GM19240 (cell line): ENCODE data around the gene FURIN.
"Not testable (repeated sequence)": the region's sequence is repeated elsewhere in the genome, so short reads cannot be mapped to it uniquely, and the experiment has no call there.

Experiments used
- DNase-seq: peaks from one replicate; pipeline ENCODE4 v3.0.0; 2011; ENCODE audit warnings: low spot score; ENCODE audit not compliant: insufficient read length

The FURIN gene

GRCh38 chr15:90868261-90868689 is at the start of gene FURIN:
TSS of gene FURIN (plus strand) at chr15:90868588. CDS start at chr15:90875741, 7,153 bp downstream.
- DNase-seq, result no peak

DNA sequence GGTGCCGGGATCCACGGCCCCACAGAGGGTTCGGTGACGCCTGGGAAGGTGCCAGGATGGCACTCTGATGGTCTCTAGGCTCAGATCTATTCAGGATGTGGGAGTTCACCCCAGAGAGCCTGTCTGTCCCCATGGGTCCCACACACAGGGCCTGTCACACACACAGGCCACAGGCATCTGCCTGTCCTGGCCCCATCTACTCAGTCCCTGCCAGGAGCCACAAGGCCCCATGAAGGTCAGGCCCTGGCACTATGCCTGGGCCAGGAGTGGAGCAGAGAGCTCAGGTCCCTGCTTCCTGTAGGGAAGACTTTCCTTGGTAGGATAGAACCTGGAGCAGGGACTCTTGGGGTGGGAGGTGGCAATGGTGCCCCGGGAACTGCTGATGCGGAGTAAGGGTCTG is 49.0 kb upstream of the FURIN start:
- DNase-seq, result no peak

DNA sequence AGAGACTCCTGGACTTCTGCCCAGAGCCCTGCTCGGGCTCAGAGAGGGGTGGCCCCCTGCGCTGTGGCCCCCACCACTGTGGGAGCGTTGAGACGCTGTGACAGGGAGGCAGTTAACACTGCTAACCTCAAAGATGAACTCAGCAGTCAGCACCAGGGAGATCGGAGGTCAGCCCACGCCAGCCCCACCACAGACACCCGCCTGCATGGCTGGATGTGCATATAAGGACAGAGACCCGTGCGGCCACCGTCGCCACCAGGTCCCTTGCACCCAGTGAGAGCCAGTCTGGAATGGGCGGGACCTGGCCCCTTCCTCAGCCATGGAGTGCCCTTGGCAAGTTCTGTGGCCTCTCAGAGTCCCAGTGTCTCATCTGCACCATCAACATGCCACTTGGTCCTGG is 48.5 kb upstream of the FURIN start:
- no peak for DNase-seq

DNA sequence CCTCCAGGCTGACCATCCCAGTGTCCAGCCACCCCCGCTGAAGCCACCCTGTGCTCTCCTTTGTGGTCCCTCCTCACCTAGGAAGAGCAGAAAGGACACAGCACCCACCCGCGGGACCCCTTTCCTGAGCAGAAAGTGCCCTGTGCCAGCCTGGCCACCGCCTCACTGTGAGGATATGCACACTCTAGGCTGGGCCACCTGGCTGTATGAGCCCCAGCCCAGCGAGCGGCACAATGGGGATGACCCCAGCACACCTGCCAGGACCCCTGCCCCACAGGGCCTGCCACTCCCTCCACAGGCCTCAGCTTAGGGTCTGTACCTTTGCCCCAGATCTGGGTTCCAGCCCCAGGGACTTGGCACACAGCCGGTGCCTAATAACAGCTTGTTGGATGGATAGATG is 47.9 kb upstream of the FURIN start:
- DNase-seq, result no peak

- DNase-seq, result no peak
These were observed 46.0 kb upstream of the FURIN start for GRCh38 chr15:90822204-90822955.

DNA sequence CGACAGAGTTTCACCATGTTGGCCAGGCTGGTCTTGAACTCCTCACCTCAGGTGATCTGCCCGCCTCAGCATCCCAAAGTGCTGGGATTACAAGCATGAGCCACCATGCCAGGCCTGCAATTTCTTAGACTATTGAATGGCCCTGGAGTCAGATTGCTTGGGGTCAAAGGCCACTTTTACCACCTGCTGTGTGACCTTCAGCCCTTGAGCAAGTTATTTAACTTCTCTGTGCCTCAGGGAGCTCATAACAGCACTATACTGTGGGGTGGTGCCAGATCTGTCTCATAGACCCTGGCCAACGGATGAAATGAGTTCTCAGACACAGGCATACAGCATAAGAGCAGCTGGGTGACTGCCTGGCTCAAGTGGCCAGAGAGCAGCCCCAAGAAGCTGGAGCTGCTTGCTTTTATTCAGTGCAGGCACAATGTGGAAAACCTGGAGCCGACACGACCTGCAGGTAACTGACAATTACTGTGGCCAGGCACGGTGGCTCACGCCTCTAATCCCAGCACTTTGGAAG is 44.9 kb upstream of the FURIN start:
- no peak for DNase-seq

DNA sequence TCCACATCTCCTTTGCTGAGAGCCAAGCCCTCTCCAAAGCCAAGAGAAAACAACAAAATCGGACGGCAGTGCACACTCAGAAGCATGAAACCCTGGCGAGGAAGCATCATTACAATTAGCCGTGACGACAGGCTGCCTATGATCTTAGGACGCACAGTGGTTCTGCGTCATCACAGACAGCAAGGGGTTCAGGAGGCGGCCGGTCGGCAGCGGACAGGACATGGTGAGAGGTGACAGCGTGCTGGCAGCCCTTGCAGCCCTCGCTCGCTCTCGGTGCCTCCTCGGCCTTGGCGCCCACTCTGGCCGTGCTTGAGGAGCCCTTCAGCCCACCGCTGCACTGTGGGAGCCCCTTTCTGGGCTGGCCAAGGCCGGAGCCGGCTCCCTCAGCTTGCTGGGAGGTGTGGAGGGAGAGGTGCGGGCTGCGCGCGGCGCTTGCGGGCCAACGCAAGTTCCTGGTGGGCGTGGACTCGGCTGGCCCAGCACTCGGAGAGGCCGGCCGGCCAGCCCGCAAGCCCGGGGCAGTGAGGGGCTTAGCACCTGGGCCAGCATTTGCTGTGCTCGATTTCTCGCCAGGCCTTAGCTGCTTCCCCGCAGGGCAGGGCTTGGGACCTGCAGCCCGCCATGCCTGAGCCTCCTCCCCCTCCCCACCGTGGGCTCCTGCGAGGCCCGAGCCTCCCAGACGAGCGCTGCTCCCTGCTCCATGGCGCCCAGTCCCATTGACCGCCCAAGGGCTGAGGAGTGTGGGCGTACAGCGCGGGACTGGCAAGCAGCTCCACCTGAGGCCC is 43.1 kb upstream of the FURIN start:
- not testable (repeated sequence) for DNase-seq

DNA sequence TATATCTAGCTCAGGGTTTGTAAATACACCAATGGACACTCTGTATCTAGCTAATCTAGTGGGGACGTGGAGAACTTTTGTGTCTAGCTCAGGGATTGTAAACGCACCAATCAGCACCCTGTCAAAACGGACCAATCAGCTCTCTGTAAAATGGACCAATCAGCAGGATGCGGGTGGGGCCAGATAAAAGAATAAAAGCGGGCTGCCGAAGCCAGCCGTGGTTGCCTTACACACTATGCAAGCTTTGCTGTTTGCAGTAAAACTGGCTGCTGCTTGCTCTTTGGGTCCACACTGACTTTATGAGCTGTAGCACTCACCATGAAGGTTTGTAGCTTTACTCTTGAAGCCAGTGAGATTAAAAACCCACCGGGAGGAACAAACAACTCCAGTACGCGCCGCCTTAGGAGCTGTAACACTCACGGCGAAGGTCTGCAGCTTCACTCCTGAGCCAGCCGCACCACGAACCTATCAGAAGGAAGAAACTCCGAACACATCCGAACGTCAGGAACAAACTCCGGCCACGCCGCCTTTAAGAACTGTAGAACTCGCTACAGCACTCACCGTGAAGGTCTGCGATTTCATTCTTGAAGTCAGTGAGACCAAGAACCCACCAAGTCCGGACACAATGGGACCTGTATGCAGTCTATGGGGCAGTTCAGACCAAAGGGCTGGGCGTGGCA is 42.0 kb upstream of the FURIN start:
- not testable (repeated sequence) for DNase-seq

DNA sequence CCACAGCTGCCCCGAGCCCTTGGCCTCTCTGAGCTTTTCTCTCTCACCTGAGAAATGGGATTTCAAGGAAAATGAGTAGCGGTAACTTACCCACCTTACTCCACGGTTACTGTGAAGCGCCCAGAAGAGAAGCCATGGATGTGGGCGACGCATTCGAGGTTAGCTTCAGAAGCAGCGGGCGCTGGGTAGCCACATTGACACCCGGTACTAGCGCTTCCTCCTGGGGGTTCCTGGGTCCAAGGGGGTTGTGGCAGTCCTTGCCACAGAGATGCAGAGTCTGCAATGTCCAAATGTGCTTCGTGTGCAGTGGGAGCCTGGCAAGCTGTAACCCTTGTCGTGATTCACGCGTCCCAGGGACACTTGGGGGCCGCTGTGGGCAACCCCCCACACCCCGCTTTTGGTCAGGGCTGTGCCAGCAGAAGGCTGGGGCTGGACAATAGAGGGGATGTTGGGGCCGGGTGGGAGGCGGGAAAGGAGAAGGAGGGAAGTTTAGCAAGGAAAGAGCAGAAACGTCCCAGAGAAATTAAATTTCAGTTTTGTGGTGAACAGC is 41.4 kb upstream of the FURIN start:
- no peak for DNase-seq

DNA sequence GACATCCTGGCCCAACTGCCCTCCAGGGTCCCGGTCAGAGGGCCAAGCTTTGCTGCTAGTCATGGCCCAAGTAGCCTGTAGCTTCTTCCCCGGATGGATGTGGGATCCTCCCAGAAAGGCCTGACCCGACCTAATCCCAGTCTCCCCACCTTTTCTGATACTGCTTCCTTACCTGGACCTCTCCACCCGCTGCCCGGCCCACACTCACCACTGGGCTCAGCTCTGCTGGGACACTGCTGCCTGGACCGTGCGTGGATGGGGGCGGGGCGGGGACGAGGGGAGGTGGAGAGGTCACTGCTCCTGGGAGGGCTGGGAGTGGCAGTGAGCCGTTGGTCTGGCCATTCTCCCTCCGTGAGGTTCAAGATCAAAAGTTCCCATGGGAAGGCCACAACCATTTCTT is 40.3 kb upstream of the FURIN start:
- DNase-seq, result no peak

GRCh38 chr15:90829126-90829525 is 39.3 kb upstream of the FURIN start:
- DNase-seq, result no peak

DNA sequence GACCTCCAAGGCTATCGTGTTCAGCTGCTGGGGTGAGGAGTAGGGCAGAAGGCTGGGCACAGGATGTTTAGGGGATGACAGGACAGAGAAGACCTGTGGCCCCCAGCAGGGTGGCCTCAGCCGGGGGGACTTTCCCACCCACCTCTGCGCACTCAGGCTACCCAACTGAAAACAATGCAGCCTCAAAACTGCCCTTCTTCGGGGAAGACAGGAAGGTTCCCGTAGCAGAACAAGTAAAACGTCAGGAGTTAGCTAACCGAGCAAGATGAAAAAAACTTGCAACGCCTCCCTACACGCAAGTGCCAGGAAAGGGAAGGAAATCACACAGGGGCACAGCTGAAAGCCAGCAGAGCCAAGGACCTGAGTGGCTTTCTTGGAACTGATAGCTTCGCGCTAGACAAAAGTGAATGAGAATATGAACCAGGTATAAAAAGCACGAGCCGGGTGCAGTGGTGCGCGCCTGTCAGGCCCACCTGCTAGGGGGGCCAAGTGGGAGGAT is 38.4 kb upstream of the FURIN start:
- DNase-seq, result no peak

DNA sequence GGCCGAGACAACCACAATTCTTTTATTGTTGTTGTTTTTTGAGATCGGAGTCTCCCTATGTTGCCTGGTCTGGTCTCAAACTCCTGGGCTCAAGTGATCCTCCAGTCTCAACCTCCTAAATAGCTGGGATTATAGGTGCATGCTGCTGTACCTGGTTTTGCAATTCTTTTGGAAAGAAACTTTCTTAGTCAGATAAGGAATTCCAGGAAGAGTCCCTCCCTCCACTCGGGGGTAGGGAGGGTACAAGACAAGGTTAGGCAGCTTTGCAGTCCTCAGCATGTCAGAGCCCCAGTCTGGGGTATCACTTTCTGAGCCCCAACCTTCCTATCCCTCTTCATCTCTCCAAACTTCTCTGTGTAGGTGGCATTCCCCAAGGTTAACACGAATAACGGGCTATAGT is 33.8 kb upstream of the FURIN start:
- no peak for DNase-seq

- DNase-seq, result no peak
These were observed 32.0 kb upstream of the FURIN start for GRCh38 chr15:90836296-90836871.

DNA sequence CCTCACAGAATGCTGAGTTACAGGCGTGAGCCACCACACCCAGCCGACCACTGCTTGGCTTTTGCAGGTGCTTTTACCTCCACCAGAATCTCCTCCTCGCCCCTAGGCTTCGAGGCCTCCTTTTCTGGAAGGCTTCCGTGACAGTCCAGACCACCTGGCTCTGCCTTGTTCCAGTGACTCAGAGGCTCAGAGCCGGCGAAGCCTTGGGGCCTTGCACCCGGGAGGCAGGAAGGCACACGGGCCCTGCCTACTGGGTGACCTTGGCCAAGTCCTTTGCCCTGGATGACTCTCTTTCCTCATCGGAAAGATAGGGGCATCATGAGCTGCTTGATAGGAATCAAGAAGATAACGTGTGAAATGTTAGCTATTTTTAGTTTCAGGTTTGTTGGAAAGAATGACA is 31.3 kb upstream of the FURIN start:
- DNase-seq, result no peak

- DNase-seq, result no peak
These were observed 30.2 kb upstream of the FURIN start for GRCh38 chr15:90838139-90838538.

DNA sequence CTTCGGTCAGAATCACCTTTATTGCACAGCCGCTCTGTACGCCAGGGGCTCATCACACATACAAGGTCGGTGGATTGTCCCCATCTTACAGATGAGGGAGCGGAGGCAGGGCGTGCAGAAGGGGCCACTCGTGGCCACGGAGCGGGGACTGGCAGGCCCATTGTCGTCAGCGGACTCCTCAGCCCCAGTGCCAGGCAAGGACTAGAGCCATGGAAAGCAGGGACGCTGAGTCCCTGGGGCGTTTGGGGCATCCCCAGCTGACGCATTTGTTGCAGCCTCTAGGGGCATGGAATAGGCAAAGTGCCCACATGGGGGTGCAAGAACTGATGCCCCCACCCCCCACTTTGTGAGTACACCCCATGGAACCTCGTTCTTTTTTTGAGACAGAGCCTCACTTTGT is 29.8 kb upstream of the FURIN start:
- DNase-seq, result no peak

DNA sequence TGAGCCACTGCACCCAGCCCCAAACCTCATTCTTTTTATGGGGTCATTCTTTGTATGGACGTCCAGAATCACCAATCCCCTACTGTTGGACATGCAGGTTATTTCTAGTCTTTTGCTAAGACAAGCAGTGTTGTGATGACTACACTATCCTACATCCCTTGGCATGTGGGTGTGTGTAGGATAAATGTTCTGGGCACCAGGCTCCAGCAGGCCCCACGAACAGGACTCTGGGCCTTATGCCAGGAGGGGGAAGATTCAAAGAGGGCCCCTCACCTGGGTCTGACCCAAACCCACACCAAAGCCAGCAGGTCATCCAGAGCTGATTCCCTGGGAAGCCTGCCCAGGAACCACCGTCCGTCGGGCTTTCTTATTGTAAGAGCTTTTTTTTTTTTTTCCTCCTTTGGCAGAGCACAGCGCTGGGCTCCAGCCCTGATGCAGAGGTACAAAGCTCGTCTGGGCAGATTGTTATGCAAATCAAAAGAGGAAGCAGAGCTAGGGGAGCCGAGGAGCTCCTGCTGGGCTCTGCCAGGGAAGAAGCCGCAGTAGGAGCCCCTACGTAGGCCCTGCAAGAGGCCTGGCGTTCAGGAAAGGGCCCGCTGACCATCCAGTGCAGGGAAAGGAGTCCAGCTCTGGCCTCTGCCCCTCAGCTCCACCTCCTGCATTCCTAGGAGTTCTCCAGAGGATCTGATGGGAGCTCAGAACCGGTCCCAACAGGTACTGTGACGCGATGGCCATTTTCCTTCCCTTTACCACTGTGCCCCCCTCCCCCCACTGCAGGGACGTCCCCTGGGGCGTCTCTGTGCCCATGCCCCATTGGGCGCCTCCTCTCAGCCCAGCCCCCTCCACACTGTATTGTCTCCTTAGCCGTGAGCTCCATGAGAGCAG is 29.0 kb upstream of the FURIN start:
- peak; percentile 62 for DNase-seq

DNA sequence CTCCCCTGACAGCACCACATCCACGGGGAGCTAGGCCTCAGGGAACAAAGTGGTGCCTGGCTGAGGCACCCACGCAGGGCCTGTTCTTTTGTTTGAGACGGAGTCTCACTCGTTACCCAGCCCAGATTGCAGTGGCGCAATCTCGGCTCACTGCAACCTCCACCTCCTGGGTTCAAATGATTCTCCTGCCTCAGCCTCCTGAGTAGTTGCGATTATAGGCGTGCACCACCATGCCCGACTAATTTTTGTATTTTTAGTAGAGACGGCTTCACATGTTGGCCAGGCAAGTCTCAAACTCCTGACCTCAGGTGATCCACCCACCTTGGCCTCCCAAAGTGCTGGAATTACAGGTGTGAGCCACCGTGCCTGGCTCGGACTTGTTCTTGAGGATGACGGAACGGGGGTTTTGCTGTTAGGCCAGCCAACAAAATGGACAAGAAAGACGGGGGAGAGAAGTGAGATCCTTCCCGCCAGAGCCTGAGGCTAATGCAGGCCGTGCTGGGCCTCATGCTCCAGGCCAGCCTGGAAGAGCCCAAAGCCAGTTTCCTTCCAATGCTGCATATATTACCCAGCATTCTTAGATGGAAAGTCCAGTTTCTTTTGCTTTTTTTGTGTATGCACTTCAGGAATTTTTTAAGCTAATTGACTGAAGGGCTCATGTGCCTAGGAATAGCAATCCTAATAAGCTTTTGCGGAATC is 28.1 kb upstream of the FURIN start:
- no peak for DNase-seq

DNA sequence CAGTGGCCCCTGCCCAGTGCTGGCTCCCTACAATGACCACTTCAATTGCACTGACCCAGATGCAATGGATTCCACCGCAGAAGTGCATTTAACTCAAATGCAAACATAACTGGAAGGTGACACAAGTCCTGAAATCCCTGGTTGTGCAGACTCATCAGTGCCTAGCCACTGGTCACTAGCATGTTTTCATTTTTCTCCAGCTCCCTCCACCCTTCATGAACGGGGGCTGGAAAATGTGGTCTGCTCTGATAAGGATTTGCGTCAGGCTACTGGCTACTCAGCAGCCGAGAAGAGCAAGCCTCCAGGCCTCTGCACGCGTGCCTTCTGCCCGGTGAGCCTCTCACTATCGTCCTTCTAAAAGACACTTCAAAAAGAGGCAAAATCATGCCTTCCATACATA is 27.4 kb upstream of the FURIN start:
- no peak for DNase-seq
